ENCODE results near the gene TJP3. TPM values are rescaled to one million over a fixed set of nuclear protein-coding genes. Genes with fewer than 3 reads are reported as not detected.

TJP3 gene
- total and polyA plus RNA-seq, 9 donors, result 0.18 to 24.4 (median 2.8) TPM; not detected in 2

DNA sequence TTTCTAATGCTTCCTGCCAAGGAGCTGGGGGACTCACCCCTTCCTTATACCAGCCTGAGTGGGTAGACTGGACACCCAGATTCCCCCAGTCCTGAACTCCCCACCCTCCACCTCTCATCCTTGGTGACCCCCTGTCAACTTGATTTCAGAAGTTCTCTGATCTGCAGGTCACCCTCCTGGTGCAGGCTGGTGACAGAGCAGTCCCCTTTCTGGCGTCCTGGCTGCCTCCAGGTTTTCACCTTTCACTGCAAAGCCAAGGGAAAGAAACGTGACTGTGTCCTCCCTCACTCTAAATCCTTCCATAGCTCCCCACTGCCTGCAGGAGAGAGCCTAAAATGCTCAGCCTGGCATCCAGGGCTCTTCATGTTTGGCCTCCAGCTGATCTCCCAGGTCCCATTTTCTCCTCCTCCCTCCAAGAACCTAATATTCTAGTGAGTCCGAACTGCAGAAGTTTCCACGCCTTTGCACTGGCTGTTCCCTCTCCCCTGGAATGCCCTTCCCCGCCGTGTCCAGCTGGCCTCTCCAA is 82.1 kb downstream of the TJP3 start:
- TF ChIP-seq CTCF (IDR thresholded peaks at IDR 0.05) (no peak), POLR2A (IDR thresholded peaks at IDR 0.05) (no peak), EP300 (IDR thresholded peaks at IDR 0.05) (no peak)

GRCh38 chr19:3790941-3791340 is 82.8 kb downstream of the TJP3 start:
- Histone ChIP-seq H3K9me3 (no peaks in the 10 kb centered on the region), H3K36me3 (no peaks in the 10 kb centered on the region), H3K4me3 (no peak overlapping the region), H3K4me1 (ENCODE audit: insufficient read depth) (no peaks in the 10 kb centered on the region), H3K27ac (no peak overlapping the region), H3K27me3 (no peaks in the 10 kb centered on the region)
- intact Hi-C loops (cut with DNase I), result no loop called here
- DNase-seq, result no peak
- 64 to 77% (median 68%) methylated on average over 7 of the region's 7 CpGs for WGBS, 3 donors
- TF ChIP-seq CTCF (IDR thresholded peaks at IDR 0.05) (no peak), POLR2A (IDR thresholded peaks at IDR 0.05) (no peak), EP300 (IDR thresholded peaks at IDR 0.05) (no peak)

More for the DNA sequence above, 82.1 kb downstream of the TJP3 start:
- no peak for DNase-seq
- Histone ChIP-seq H3K36me3 (no peaks in the 10 kb centered on the region), H3K4me1 (ENCODE audit: insufficient read depth) (no peaks in the 10 kb centered on the region), H3K27me3 (no peaks in the 10 kb centered on the region), H3K4me3 (no peak overlapping the region), H3K9me3 (no peaks in the 10 kb centered on the region), H3K27ac (no peak overlapping the region)
- 52 to 60% (median 59%) methylated on average over 6 of the region's 6 CpGs for WGBS, 3 donors
- intact Hi-C loops (cut with DNase I), result no loop called here

- intact Hi-C loops (cut with DNase I), result no loop called here
- Histone ChIP-seq H3K36me3 (no peaks in the 10 kb centered on the region), H3K9me3 (peaks cover 0 to 3% of the 10 kb centered on the region in 2 donors), H3K27ac (no peak overlapping the region), H3K4me3 (no peak overlapping the region), H3K27me3 (no peaks in the 10 kb centered on the region), H3K4me1 (ENCODE audit: insufficient read depth) (no peaks in the 10 kb centered on the region)
- TF ChIP-seq EP300 (IDR thresholded peaks at IDR 0.05), result no peak
- no peak for TF ChIP-seq CTCF (IDR thresholded peaks at IDR 0.05)
- TF ChIP-seq POLR2A (IDR thresholded peaks at IDR 0.05), result no peak
- WGBS, 3 donors, result 59 to 63% (median 61%) methylated on average over 3 of the region's 3 CpGs
- no peak for DNase-seq
These were observed 83.9 kb downstream of the TJP3 start for GRCh38 chr19:3792114-3792513.

GRCh38 chr19:3793799-3794198 is 85.6 kb downstream of the TJP3 start:
- WGBS, 3 donors, result 92 to 96% (median 95%) methylated on average over 3 of the region's 3 CpGs
- Histone ChIP-seq H3K27ac (no peak overlapping the region), H3K4me3 (no peak overlapping the region), H3K4me1 (ENCODE audit: insufficient read depth) (no peaks in the 10 kb centered on the region), H3K36me3 (no peaks in the 10 kb centered on the region), H3K27me3 (no peaks in the 10 kb centered on the region), H3K9me3 (peaks cover 0 to 3% of the 10 kb centered on the region in 2 donors)
- DNase-seq, result no peak
- intact Hi-C loops (cut with DNase I), result no loop called here
- no peak for TF ChIP-seq POLR2A (IDR thresholded peaks at IDR 0.05)
- no peak for TF ChIP-seq CTCF (IDR thresholded peaks at IDR 0.05)
- TF ChIP-seq EP300 (IDR thresholded peaks at IDR 0.05), result no peak
